Suppressor macrophage treated with lipopolysaccharide for 1 hour (primary cell): ENCODE results near the gene FUOM.
A peak's percentile ranks its signal among the peaks of the same experiment; 100 is the strongest.

ENCODE experiments used
- DNase-seq, 3 donors: peaks; one replicate each; pipeline ENCODE4 v3.0.0-alpha.2; 2020 to 2022

The FUOM gene

DNA sequence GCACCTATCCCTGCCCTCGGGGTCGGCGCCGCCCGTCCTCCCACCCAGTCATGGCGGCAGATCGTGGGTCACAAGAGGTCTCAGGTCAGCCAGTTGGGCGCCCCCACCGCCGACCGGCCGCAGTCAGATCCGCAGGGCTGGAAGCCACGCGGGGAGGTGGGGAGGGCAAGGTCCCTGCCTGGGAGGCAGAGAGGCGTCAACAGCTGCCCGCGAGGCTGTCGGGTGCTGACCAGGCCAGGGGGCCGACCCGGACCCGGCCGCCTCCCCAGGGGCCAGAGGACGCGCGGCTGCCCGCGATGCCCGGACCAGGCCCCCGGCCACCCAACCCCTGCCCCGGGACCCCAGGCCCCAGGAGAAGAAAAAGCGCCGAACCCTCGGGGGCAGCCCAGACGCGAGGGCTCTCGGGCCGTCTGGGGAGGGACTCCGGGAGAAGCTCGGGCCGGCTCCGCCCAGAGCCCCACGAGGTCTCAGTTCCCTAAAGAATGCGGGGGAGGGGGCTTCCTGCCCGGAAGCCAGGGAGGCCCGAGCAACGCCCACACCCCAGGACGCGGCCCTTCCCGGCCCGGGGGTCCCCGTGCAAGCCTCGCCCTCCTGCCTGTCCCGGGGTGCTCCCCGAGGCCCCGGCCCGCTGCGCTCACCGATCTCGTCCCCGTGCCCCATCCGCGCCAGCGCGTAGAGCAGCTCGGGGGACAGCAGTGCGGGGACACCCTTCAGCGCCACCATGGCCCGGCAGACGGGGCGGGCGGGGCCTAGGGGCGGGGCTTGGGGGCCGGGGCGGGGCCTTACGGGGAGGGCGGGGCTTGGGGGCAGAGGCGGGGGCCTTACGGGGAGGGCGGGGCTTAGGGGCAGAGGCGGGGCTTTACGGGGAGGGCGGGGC is at the start of gene FUOM:
TSS of gene FUOM (minus strand) at position 735 of the 877 bp plus-strand sequence. CDS start at position 723, 12 bp downstream.
- peak; percentile 95 to 98 (median 95) for DNase-seq

GRCh38 chr10:133405844-133406527 is 48.2 kb upstream of the FUOM start:
- no peak for DNase-seq

GRCh38 chr10:133405272-133405671 is 47.5 kb upstream of the FUOM start:
- DNase-seq, result no peak

- peak in 2 of 3 donors; percentile 36 to 43 for DNase-seq
These were observed 46.0 kb upstream of the FUOM start for GRCh38 chr10:133403784-133404183.

GRCh38 chr10:133403359-133403758 is 45.5 kb upstream of the FUOM start:
- DNase-seq, result no peak

- no peak for DNase-seq
These were observed 44.3 kb upstream of the FUOM start for GRCh38 chr10:133401981-133402725.

GRCh38 chr10:133401500-133401899 is 43.7 kb upstream of the FUOM start:
- DNase-seq, result no peak

DNA sequence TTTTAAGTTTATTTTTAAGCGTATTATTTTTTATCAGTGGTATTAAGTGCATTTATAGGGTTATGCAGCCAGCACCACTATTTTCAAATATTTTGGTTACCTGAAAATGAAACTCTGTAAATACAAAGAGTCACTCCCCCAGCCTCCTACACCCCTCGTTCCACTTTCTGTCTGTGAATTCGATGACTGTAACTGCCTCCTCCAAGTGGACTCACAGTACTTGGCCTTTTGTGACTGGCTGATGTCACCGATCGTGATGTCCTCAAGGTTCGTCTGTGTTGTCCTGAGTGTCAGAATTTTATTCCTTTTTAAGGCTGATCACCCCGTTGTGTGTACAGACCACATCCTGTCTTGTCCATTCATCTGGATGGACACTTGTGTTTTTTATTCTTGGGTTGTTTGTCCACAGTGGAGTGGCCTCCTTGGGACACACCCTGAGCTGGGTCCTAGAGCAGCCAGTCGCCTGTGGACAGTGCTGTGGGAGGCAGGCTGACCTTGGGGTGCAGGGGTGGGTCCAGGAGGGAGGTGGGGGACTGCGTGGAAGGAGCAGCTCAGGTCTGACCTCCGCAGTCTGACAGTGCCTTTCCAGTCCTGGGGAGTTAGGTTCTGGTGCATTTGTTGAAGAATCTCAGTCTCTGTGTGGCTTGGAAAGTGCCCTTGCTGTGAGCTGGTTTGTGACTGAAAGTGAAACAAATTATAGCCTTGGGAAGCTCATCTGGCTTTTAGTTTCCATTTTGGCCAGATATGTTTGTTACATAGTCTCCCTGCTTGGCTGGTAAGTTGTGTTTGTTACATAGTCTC is 43.0 kb upstream of the FUOM start:
- DNase-seq, result no peak

DNA sequence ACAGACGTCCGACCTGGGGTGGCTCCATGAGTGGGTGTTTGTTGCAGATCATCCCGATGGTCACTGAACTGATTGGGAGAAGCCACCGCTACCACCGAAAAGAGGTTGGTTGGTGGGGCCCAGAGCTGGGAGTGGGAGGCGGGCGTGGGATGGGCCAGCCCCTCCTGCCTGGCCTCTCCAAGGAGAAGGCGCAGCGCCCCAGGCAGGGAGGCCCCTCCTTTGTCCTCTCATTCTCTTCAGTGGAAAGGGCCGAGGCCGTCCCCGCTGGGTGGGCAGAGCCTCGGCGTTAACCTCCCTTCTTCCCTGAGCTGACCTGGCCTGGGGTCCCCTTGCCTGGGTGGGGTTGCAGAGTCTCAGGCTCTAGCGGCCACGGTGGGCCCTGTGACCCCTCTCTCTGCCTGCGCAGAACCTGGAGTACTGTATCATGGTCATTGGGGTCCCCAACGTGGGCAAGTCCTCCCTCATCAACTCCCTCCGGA is 41.3 kb upstream of the FUOM start:
- DNase-seq, result no peak

- no peak for DNase-seq
These were observed 40.1 kb upstream of the FUOM start for GRCh38 chr10:133397938-133398337.

GRCh38 chr10:133396035-133396624 is 38.3 kb upstream of the FUOM start:
- no peak for DNase-seq

GRCh38 chr10:133394801-133395221 is 37.0 kb upstream of the FUOM start:
- peak in 2 of 3 donors; percentile 14 to 44 for DNase-seq

DNA sequence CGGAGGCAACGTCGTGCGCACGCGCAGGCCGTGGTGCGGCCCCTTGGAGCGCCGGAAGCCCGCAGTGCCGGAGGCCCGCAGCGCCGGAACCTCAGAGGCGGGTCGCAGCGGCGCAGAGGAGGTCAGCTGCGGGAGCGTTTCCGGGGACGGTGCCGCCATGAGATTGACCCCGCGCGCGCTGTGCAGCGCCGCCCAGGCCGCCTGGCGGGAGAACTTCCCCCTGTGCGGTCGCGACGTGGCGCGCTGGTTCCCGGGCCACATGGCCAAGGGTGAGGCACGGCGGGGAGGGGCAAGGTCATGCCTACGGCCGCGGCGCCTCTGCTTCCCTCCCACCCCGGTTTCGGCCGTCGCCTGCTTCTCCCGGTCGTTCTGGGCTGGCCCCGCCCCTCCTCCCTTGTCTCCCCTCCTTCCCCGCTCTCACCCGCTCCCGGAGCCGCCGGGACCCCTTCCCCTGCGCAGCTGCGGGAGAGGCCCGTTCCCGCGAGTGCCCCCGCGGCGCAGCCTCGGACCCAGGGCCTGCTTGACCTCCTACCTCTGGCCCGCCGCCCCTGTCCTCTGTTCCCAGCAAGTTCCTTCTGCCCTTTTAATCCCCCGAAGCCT is 36.3 kb upstream of the FUOM start, which contains the start of gene MTG1:
TSS of gene MTG1 (plus strand) at position 94 of the 600 bp plus-strand sequence. CDS start at position 158, 64 bp downstream.
- peak; percentile 97 to 100 (median 98) for DNase-seq

DNA sequence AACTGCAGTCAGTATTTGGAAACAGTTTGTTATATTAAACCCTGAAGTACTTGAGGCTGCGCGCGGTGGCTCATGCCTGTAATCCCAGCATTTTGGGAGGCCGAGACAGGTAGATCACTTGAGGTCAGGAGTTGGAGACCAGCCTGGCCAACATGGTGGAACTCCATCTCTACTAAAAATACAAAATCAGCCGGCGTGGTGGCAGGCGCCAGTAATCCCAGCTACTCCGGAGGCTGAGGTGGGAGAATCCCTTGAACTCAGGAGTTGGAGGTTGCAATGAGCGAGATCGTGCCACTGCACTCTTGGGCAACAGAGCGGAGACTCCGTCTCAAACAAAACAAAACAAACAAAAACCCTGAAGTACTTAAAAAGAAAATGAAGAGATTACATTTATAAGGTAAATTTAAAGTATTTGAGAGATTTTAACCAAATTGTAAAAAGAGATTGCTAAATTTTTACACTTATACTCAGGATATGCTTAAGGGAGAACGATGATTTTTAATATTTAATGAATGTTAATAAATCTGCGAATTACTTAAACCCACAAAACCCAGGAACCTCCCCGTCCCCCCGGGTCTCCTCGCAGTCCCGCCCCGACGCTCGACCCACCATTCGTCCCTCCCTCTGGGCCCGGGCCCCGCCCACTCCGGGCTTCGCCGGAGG is 35.7 kb upstream of the FUOM start:
- DNase-seq, result no peak

DNA sequence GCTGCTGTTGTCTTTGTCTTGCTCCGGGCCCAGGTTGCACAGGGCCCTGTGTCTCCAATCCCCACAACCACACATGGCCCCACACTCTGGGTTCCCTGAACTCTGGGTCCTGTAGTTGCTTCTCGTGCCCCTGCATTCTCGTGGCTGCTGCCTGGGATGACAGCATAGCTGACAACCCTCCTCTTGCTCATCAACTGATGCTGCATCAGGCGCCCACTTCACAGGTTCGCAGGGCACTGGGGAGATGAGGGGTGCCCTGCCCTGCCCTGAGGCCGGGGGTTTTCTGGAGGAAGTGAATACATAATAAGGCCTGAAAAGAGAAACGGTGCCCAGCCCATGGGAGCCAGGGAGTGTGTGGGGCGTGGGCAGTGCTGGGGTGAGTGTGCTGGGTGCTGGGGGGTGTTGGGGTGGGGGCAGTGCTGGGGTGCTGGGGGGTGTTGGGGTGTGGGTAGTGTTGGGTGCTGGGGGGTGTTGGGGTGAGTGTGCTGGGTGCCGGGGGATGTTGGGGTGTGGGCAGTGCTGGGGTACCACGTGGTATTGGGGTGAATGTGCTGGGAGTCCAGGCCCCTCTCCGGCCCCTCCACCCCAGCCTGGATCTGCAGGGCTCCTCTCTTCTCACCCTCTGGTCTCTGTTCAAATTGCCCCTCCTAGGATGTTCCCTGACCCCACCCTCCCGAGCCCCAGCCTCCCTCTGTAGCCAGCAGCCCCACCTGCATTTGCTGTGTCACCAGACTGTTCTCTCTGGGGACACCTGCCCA is 34.1 kb upstream of the FUOM start:
- DNase-seq, result peak in 2 of 3 donors; percentile 28 to 30

GRCh38 chr10:133391249-133391635 is 33.4 kb upstream of the FUOM start:
- DNase-seq, result no peak

- no peak for DNase-seq
These were observed 32.9 kb upstream of the FUOM start for GRCh38 chr10:133390597-133391248.

GRCh38 chr10:133388973-133389818 is 31.4 kb upstream of the FUOM start:
- peak; percentile 7 to 25 (median 20) for DNase-seq
